GM18868 (cell line): ENCODE measurements around the gene ZC3H18.
A peak's percentile ranks its signal among the peaks of the same experiment; 100 is the strongest.

Experiments used
- ATAC-seq: cut with Tn5 transposase; IDR thresholded peaks from one replicate; pipeline ENCODE4 v1.9.1; 2021; ENCODE audit warnings: mild to moderate bottlenecking, moderate library complexity; ENCODE audit not compliant: unreplicated experiment

Gene ZC3H18

GRCh38 chr16:88548985-88549384 is 21.2 kb upstream of the ZC3H18 start:
- ATAC-seq, result no peak

GRCh38 chr16:88549671-88550245 is 20.4 kb upstream of the ZC3H18 start:
- ATAC-seq, result no peak

GRCh38 chr16:88550246-88550661 is 19.9 kb upstream of the ZC3H18 start:
- no peak for ATAC-seq

GRCh38 chr16:88552166-88552565 is 18.0 kb upstream of the ZC3H18 start:
- ATAC-seq, result no peak

GRCh38 chr16:88552815-88553214 is 17.4 kb upstream of the ZC3H18 start:
- no peak for ATAC-seq

GRCh38 chr16:88553739-88554138 is 16.5 kb upstream of the ZC3H18 start:
- no peak for ATAC-seq

- ATAC-seq, result no peak
Observed at GRCh38 chr16:88554711-88555264, 15.4 kb upstream of the ZC3H18 start.

GRCh38 chr16:88556294-88556988 is 13.8 kb upstream of the ZC3H18 start:
- ATAC-seq, result no peak

- ATAC-seq, result no peak
Observed at GRCh38 chr16:88558457-88559442, 11.5 kb upstream of the ZC3H18 start.

GRCh38 chr16:88560714-88561484 is 9.3 kb upstream of the ZC3H18 start:
- no peak for ATAC-seq

GRCh38 chr16:88561485-88562359 is 8.5 kb upstream of the ZC3H18 start:
- no peak for ATAC-seq

GRCh38 chr16:88566158-88566557 is 4.0 kb upstream of the ZC3H18 start:
- no peak for ATAC-seq

- no peak for ATAC-seq
Observed at GRCh38 chr16:88568710-88569613, 1.2 kb upstream of the ZC3H18 start.

- peak; percentile 22 for ATAC-seq
Observed at GRCh38 chr16:88569614-88569984, 604 bp upstream of the ZC3H18 start.

- peak; percentile 36 for ATAC-seq
Observed at GRCh38 chr16:88570691-88571092, 489 bp downstream of the ZC3H18 start.

GRCh38 chr16:88575251-88575650 is 5.0 kb downstream of the ZC3H18 start:
- ATAC-seq, result no peak

GRCh38 chr16:88576307-88576706 is 6.1 kb downstream of the ZC3H18 start:
- no peak for ATAC-seq

GRCh38 chr16:88577166-88577565 is 7.0 kb downstream of the ZC3H18 start:
- ATAC-seq, result no peak
